C4-2B (cell line): ENCODE measurements around the gene MEG3.

ENCODE experiments used
- H3K27ac ChIP-seq: fragments of 450-650 bp; 2 replicates; pipeline ENCODE4 v1.5.1; 2017
- ZFX ChIP-seq: fragments of 450-650 bp; IDR thresholded peaks from 2 replicates; pipeline ENCODE4 v1.6.1; 2017
- TF ChIP-seq, protein P1 (sequence below): fragments of 450-650 bp; conservative IDR thresholded peaks from 2 replicates; pipeline ENCODE4 v1.5.1; 2017; ENCODE audit warnings: mild to moderate bottlenecking

The MEG3 gene

DNA sequence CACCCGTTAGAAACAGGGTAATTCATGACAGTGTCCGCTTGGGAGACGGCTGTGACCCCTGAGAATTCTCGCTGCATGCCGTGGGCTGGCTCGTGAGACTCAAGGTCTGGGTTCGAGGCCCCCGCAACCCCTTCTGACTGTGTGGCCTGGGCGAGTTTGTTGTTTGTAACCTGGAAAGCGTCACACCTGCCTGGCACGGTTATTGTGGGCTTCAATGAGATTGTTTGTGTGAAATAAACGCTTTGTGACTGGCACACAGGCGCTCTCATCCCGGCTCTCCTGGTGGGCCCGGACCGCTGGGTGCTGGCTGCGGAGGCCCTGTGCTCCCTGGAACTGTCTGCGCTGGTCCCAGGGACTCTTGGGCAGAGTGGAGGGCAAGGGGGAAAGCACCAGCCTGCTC is 33.9 kb downstream of the MEG3 start:
- no peak overlapping the region for H3K27ac ChIP-seq
- TF ChIP-seq, protein P1, sequence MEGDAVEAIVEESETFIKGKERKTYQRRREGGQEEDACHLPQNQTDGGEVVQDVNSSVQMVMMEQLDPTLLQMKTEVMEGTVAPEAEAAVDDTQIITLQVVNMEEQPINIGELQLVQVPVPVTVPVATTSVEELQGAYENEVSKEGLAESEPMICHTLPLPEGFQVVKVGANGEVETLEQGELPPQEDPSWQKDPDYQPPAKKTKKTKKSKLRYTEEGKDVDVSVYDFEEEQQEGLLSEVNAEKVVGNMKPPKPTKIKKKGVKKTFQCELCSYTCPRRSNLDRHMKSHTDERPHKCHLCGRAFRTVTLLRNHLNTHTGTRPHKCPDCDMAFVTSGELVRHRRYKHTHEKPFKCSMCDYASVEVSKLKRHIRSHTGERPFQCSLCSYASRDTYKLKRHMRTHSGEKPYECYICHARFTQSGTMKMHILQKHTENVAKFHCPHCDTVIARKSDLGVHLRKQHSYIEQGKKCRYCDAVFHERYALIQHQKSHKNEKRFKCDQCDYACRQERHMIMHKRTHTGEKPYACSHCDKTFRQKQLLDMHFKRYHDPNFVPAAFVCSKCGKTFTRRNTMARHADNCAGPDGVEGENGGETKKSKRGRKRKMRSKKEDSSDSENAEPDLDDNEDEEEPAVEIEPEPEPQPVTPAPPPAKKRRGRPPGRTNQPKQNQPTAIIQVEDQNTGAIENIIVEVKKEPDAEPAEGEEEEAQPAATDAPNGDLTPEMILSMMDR, result no peak
- no peak for TF ChIP-seq ZFX

DNA sequence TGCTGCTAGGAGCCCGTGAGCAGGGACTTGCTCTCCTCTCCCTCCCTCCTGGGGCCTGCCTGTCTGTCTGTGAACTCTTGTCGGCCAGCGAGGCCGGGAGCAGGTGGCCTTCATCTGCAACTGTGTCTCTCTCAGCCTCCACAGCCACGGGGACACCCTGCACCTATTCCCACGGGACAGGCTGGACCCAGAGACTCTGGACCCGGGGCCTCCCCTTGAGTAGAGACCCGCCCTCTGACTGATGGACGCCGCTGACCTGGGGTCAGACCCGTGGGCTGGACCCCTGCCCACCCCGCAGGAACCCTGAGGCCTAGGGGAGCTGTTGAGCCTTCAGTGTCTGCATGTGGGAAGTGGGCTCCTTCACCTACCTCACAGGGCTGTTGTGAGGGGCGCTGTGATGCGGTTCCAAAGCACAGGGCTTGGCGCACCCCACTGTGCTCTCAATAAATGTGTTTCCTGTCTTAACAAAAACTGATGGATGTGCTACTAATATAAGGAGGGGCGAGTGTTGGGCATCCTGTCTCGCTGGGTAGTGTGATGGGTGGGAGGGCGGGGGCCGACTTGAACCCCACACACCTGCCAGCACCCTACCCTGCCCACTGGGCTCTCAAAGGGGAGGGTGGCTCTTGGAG is 34.8 kb downstream of the MEG3 start:
- TF ChIP-seq, protein P1, result no peak
- no peak for TF ChIP-seq ZFX
- H3K27ac ChIP-seq, result no peak overlapping the region

DNA sequence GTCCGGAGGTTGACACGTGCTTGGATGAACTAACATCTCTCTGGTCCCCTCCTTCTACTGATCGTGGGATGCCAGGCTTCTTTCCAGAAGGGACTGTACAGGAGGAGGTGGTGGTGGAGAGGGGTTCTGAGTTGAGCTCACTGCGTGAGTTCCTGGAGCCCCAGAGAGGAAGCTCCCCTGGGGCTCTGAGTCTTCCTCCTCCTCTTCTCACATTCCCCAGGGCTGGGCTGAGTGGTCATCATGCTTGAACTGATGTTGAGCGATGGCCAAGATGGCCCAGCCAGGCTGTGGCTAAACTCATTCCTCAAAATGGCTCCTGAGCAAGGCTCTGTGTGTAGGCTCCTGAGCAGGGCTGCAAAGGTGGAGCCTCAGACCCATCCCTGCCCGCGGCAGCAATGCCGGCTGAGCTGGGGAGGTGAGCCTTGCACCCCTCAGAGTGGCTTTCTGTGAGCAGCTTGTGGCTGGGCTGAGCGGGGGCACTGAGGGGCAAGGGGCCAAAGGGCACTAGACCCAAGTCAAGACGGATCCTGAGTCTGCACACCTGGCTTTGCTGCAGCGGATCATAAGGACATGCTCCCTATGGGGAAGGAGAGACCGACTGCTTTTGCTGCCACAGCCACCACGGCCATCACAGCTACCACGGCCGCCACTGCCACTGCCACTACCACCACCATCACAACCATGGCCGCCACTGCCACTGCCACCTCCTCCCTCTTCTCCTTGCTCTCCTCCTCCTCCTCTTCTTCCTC is 35.4 kb downstream of the MEG3 start:
- H3K27ac ChIP-seq, result no peak overlapping the region
- no peak for TF ChIP-seq ZFX
- TF ChIP-seq, protein P1, result no peak

DNA sequence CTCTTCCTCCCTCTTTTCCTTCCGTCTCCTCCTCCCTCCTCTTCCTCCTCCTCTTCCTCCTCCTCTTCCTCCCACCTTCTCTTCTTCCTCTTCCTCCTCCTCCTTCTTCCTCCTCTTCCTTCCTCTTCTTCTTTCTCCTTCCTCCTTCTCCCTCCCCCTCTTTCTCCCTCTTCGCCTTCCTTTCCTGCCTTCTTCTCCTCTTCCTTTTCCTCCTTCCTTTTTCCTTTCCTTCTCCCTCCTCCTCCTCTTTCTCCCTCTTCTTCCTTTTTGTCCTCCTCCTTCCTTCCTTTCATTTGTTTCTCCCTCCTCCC is 36.0 kb downstream of the MEG3 start:
- TF ChIP-seq, protein P1, result no peak
- TF ChIP-seq ZFX, result no peak
- no peak overlapping the region for H3K27ac ChIP-seq

DNA sequence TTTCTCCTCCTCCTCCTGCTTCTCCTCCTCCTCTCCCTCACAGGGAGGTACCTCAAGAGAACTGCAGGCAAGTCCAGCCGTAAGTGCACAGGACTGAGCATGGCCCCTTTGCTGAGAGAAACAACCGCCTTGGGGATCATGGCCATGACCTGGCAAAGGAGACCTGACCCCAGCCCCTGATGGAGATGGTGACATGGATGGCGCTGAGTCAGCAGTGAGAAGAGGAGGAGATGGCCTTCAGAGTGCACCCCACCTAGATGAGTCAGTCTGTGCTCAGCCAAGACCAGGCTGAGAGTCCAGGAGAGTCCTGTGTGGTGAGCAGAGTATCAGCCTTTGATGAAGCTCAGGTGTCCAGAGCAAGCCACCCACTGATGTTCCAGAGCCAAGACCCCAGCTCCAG is 36.4 kb downstream of the MEG3 start:
- no peak overlapping the region for H3K27ac ChIP-seq
- TF ChIP-seq, protein P1, result no peak
- no peak for TF ChIP-seq ZFX

DNA sequence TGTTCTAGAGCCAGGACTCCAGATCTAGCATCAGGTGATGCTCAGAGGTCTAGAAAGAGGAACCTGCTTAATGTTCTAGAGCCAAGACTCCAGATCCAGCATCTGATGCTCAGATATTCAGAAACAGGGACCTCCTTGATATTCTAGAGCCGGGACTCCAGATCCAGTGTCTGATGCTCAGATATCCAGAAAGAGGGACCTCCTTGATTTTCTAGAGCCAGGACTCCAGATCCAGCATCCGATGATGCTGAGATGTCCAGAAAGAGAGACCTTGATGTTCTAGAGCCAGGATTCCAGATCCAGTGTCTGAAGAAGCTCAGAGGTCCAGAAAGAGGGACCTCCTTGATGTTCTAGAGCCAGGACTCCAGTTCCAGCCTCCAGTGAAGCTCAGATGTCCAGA is 36.9 kb downstream of the MEG3 start:
- TF ChIP-seq, protein P1, result no peak
- TF ChIP-seq ZFX, result no peak
- H3K27ac ChIP-seq, result no peak overlapping the region

DNA sequence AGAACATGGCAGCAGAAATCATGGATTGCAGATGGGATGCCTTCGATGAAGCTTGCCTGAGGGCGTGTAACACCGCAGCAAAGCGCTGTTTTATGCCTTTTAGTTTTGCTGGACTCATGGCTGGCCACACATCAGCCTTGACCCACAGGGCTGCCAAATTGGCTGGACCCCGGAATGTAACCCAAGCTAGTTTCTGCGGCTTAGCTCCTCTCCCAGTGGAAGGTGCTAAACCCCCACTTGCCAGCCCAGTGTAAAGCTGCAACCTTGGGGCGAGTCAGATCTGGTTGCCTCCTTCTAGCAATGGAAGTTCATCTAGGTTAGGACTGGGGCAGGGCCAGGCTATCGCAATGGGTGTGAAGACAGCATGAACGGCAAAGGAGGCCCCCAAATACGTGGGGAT is 38.3 kb downstream of the MEG3 start:
- H3K27ac ChIP-seq, result no peak overlapping the region
- no peak for TF ChIP-seq ZFX
- TF ChIP-seq, protein P1, result no peak
